Lower lobe of right lung (tissue), 2 donors: ENCODE data around the gene TMED4. TPM values are rescaled to one million over a fixed set of nuclear protein-coding genes. Genes with fewer than 3 reads are reported as not detected.
"Not testable (repeated sequence)": the region's sequence is repeated elsewhere in the genome, so short reads cannot be mapped to it uniquely, and the experiment has no call there.

Experiments used
- ATAC-seq, 2 donors: fragments of 200-7000 bp; cut with Tn5 transposase; one replicate each; pipeline ENCODE4 v1.9.1; 2020 to 2022; ENCODE audit warnings: mild to moderate bottlenecking in 2 of 2, moderate library complexity in 2 of 2
- DNase-seq: peaks from one replicate; pipeline ENCODE4 v3.0.0-alpha.2; 2020
- H3K27ac ChIP-seq: fragments of 200-600 bp; one replicate; pipeline ENCODE4 v1.8.0; 2022
- H3K27me3 ChIP-seq: fragments of 200-600 bp; one replicate; pipeline ENCODE4 v1.8.0; 2022; ENCODE audit warnings: low read depth
- H3K36me3 ChIP-seq: fragments of 200-600 bp; one replicate; pipeline ENCODE4 v1.8.0; 2022; ENCODE audit warnings: mild to moderate bottlenecking
- H3K4me1 ChIP-seq: fragments of 200-600 bp; one replicate; pipeline ENCODE4 v1.8.0; 2022
- H3K4me3 ChIP-seq: fragments of 200-600 bp; one replicate; pipeline ENCODE4 v1.8.0; 2022; ENCODE audit warnings: mild to moderate bottlenecking
- H3K9me3 ChIP-seq: fragments of 200-600 bp; one replicate; pipeline ENCODE4 v1.8.0; 2022
- CTCF ChIP-seq: fragments of 200-600 bp; IDR thresholded peaks from one replicate; pipeline ENCODE4 v1.8.0; 2022; ENCODE audit warnings: antibody characterized with exemption, mild to moderate bottlenecking
- intact Hi-C: fragments of 100-400 bp; cut with DNase I; formaldehyde crosslinking; loops from one replicate; pipeline ENCODE4 v1.11.0; 2022
- total RNA-seq: library from RNA; stranded (reverse); fragmentation: NEBNext Ultra II Directional; extraction: Animal tissue kit (Norgen Biotek cat#: 25700); gene quantifications from one replicate; pipeline ENCODE4 v1.2.1, GENCODE V29; 2021
- donor health status: DM: no; HTN: yes; CAD: no; lungs with severe emphysema.

Gene TMED4
- total RNA-seq, 1 donor from 2014 or later: 71.9 TPM

DNA sequence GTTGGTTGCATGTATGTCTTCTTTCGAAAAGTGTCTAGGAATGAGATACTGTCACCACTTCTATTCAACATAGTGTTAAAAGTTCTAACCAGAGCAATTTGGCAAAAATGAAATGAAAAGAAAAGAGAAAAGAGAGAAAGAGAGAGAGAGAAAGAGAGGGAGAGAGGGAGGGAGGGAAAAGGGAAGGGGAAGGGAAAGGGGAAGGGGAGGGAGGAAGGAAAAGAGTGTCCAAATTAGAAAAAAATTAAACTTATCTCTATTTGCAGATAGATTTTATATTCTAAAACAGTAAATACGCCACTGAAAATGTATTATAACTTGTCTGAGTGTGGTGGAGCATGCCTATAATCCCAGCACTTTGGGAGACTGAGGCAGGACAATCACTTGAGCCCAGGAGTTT, 24.5 kb downstream of the TMED4 start:
- ATAC-seq: no peak
- TF ChIP-seq CTCF: no peak
- no peaks in the 10 kb centered on the region for H3K9me3 ChIP-seq
- H3K27me3 ChIP-seq: no peaks in the 10 kb centered on the region
- H3K4me3 ChIP-seq: no peak overlapping the region
- no peak overlapping the region for H3K27ac ChIP-seq
- H3K4me1 ChIP-seq: no peaks in the 10 kb centered on the region
- intact Hi-C loops: no loop called here
- no peaks in the 10 kb centered on the region for H3K36me3 ChIP-seq
- no peak for DNase-seq

GRCh38 chr7:44555350-44555749, 26.7 kb downstream of the TMED4 start:
- ATAC-seq (no peak), DNase-seq (no peak)
- Histone ChIP-seq H3K4me1 (no peaks in the 10 kb centered on the region), H3K36me3 (no peaks in the 10 kb centered on the region), H3K27ac (no peak overlapping the region), H3K9me3 (no peaks in the 10 kb centered on the region), H3K27me3 (no peaks in the 10 kb centered on the region), H3K4me3 (no peak overlapping the region)
- intact Hi-C loops: no loop called here
- no peak for TF ChIP-seq CTCF

- DNase-seq, H3K27ac ChIP-seq, intact Hi-C loops, H3K9me3 ChIP-seq, H3K4me1 ChIP-seq, H3K27me3 ChIP-seq, H3K36me3 ChIP-seq, H3K4me3 ChIP-seq, ATAC-seq: not testable (repeated sequence)
Measured at GRCh38 chr7:44552473-44553005, 29.5 kb downstream of the TMED4 start.

GRCh38 chr7:44549457-44549856, 32.6 kb downstream of the TMED4 start:
- H3K4me3 ChIP-seq: no peak overlapping the region
- intact Hi-C loops: no loop called here
- H3K4me1 ChIP-seq: no peaks in the 10 kb centered on the region
- ATAC-seq (no peak), DNase-seq (no peak)
- no peak for TF ChIP-seq CTCF
- H3K27ac ChIP-seq: no peak overlapping the region
- no peaks in the 10 kb centered on the region for H3K36me3 ChIP-seq
- H3K27me3 ChIP-seq: no peaks in the 10 kb centered on the region
- no peaks in the 10 kb centered on the region for H3K9me3 ChIP-seq

- intact Hi-C loops: no loop called here
- no peaks in the 10 kb centered on the region for H3K27me3 ChIP-seq
- H3K4me1 ChIP-seq: no peaks in the 10 kb centered on the region
- ATAC-seq (no peak), DNase-seq (no peak)
- no peak overlapping the region for H3K4me3 ChIP-seq
- TF ChIP-seq CTCF: no peak
- H3K27ac ChIP-seq: no peak overlapping the region
- H3K9me3 ChIP-seq: no peaks in the 10 kb centered on the region
- no peaks in the 10 kb centered on the region for H3K36me3 ChIP-seq
Measured at GRCh38 chr7:44548893-44549292, 33.1 kb downstream of the TMED4 start.

DNA sequence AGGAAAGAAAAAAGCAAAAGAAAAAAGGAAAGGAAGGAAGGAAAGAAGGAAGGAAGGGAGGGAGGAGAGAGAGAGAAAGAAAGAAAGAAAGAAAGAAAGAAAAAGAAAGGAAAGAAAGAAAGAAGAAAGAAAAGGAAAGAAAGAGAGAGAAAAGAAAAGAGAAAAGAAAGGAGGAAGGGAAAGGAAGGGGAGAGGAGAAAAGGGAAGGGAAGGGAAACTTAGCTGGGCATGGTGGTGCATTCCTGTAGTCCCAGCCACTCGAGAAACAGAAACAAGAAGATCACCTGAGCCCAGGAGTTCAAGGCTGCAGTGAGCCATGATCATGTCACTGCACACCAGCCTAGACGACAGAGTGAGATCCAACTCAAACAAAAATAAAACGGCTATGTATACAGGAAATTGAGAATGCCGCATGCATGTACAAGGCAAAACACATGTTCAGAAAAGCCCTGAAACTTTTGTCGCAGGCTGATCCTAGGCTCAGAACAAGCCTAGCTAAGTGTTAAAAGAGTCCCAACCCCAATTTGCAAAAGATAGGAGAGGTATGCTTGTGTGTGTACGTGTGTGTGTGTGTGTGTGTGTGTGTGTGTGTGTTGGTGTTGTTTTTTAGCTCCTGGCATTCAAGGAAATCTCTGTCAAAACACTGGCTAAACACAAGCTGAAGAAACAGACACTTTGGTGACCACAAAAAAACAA, 34.3 kb downstream of the TMED4 start:
- Histone ChIP-seq H3K9me3 (no peaks in the 10 kb centered on the region), H3K4me1 (no peaks in the 10 kb centered on the region), H3K27ac (no peak overlapping the region), H3K36me3 (no peaks in the 10 kb centered on the region), H3K27me3 (no peaks in the 10 kb centered on the region), H3K4me3 (no peak overlapping the region)
- no peak for DNase-seq
- ATAC-seq: no peak
- intact Hi-C loops: no loop called here
- TF ChIP-seq CTCF: no peak
